ENCODE measurements around the gene AMZ1.
"Not testable (repeated sequence)": the region's sequence is repeated elsewhere in the genome, so short reads cannot be mapped to it uniquely, and the experiment has no call there.

The AMZ1 gene

DNA sequence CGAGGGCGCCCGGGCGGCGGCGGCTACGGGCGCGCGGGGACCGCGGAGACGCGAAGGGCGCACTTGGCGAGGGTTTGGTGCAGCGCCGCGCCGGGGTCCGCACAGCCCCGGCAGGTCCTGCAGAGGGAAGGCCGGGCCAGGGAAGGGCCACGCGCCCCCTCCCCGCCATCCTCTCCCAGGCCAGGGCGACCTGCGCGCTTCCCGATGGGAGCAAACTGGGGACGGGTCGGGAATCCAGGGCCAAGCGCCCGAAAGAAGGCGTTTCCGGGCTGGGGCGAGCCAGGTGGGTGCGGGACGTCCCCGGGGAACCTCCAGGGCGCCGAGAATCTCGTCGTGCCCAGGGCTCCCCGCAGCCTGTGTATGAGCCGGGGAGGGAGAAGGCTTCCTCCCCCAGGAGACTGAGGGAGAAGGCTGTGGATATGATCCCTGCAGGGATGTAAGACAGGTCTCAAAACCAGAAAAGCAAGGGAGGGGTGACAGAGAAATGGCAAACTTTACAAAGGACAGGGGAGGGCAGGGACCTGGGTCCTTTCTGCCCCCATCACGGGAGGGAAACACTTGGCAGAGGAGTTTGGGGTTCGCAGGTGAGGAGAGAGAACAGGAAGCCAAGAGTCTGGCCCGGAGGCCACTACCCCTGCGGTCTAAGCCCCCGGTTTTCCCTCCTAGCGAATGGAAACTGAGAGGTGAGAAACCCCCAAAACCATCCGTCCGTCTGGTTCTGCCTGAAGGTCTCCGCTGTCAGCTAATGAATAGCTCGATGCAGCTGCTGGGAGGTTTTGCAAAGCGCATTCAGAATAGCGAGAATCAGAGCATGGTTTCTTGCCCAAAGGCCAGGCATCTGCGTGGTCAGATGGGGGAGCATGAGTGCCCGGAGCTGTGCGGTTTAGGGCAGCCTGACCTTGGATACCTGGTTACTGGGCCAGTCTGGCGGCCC, 674 bp downstream of the AMZ1 start:
- TF ChIP-seq, protein P1, sequence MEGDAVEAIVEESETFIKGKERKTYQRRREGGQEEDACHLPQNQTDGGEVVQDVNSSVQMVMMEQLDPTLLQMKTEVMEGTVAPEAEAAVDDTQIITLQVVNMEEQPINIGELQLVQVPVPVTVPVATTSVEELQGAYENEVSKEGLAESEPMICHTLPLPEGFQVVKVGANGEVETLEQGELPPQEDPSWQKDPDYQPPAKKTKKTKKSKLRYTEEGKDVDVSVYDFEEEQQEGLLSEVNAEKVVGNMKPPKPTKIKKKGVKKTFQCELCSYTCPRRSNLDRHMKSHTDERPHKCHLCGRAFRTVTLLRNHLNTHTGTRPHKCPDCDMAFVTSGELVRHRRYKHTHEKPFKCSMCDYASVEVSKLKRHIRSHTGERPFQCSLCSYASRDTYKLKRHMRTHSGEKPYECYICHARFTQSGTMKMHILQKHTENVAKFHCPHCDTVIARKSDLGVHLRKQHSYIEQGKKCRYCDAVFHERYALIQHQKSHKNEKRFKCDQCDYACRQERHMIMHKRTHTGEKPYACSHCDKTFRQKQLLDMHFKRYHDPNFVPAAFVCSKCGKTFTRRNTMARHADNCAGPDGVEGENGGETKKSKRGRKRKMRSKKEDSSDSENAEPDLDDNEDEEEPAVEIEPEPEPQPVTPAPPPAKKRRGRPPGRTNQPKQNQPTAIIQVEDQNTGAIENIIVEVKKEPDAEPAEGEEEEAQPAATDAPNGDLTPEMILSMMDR (conservative IDR thresholded peaks at IDR 0.05; ENCODE audit: low read depth, low read length) = no peak
- peak; percentile 43 for DNase-seq (ENCODE audit: low read depth)
- H3K4me3 ChIP-seq (ENCODE audit: low read depth, low read length) = no peak overlapping the region

DNA sequence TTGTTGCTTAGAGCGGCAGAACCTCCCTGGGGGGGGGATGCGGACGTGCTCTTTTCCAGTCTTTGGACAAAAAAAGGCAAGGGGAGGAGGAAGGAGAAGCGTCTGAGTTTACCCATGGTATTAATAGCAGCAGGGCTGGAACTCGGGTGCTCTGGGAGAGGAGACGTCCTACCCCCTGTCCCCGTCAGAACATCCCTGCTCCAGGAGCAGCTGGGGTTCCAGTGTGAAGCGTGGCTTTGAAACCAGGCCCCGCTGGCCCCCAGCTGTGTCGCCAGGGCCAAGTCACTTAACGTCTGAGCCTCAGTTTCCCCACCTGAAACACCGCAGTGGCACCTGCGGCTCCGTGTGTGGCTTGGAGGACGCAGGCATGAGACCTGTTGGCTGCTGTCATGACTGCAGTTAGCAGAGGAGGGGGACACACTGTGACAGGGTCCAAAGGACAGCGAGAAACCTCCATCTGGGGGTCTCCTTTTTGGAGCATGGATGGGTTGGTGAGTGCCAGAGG, 1.4 kb downstream of the AMZ1 start:
- TF ChIP-seq, protein P1 (conservative IDR thresholded peaks at IDR 0.05; ENCODE audit: low read depth, low read length) = no peak

DNA sequence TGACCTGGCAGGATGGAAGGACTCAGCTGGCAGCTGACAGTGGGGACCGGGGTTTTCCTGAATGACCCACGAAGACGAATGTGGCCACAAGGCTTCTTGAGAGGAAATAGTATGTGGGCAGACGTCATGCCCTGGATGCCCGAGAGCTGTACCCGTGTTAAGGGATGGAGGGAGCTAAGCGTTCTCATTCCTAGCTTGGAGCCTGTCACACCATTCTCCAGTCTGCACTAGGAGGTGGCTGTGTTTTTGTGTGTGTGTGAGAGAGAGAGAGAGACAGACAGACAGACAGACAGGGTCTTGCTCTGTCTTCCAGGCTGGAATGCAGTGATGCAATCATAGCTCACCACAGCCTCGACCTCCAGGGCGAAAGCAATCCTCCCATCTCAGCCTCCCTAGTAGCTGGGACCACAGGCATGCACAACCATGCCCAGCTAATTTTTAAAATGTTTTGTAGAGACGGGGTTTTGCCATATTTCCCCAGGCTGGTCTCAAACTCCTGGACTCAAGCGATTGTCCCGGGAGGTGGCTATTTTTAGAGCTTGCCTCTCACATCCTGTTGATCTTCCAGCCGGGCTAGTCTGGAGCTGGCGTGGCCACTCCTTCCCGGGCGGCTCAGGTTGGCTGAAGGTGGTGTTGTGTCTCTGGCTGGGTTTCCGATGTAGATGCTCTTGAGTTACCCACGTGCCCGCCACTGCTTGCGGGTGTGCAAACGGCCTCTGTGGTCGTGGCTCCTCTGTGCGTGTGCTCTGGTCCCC, 2.1 kb downstream of the AMZ1 start:
- H3K4me3 ChIP-seq (ENCODE audit: low read depth, low read length) = no peak overlapping the region
- TF ChIP-seq, protein P1 (conservative IDR thresholded peaks at IDR 0.05; ENCODE audit: low read depth, low read length) = no peak
- DNase-seq (ENCODE audit: low read depth) = peak; percentile 81

More for the DNA sequence above, 1.4 kb downstream of the AMZ1 start:
- no peak for DNase-seq (ENCODE audit: low read depth)
- H3K4me3 ChIP-seq (ENCODE audit: low read depth, low read length) = no peak overlapping the region

DNA sequence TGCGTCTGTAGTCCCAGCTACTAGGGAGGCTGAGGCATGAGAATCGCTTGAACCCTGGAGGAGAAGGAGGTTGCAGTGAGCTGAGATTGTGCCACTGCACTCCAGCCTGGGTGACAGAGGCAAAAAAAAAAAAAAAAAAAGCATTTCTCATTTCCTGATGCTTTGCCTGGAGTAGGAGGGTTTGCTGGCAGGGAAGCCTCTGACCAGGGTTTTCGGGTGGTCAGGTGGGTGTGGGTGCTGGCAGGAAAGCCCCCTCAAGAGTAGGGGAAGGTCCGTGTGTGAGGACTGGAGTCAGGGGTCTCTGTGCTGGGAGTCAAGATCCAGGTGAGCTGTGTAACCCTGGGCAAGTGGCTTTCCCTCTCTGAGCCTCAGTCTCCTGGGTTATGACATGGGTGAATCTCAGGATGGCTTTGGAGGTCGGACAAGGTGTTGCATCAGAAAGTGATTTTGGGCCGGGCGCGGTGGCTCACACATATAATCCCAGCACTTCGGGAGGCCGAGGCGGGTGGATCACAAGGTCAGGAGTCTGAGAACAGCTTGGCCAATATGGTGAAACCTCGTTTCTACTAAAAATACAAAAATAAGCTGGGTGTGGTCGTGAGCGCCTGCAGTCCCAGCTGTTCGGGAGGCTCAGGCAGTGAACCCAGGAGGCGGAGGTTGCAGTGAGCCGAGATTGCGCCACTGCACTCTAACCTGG, 3.2 kb downstream of the AMZ1 start:
- no peak overlapping the region for H3K4me3 ChIP-seq (ENCODE audit: low read depth, low read length)
- TF ChIP-seq, protein P1 (conservative IDR thresholded peaks at IDR 0.05; ENCODE audit: low read depth, low read length) = no peak
- DNase-seq (ENCODE audit: low read depth) = no peak

DNA sequence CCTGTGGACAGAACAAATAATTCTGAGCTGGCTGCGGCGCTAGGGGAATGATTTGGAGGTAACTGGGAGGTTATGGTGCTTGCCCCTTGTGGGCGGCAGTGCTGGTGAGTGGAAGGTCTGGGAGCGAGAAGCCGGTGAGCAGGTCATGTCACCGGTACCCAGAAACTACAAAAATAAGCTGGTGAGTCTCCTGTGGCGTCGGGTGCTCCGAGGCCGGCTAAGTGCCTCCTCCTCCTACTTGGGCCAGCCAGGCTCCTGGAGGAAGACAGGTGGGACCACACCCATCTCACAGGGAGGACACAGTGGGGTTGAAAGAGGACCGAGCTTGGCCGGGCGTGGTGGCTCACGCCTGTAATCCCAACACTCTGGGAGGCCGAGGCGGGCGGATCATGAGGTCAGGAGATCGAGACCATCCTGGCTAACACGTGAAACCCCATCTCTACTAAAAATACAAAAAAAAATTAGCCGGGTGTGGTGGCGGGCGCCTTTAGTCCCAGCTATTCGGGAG, 4.0 kb downstream of the AMZ1 start:
- DNase-seq (ENCODE audit: low read depth); H3K4me3 ChIP-seq (ENCODE audit: low read depth, low read length): not testable (repeated sequence)

DNA sequence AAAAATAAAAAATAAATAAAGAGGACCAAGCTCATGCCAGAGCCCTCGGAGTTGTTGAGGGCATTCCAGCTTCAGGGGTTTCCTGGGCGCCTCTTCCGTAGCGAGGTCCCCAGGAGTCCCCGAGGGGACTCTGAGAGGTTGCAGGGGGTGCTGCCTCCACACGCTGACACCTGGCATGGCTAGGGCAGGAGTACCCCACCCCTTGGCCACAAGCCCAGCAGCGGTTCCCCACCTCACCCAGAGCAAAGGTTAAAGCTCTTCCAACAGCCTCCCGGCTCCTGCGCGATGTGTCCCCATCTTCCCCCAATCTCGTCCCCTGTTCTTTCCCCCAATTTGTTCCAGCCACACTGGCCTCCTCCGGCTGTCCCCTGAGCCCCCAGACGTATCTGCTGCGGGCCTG, 4.5 kb downstream of the AMZ1 start:
- no peak for DNase-seq (ENCODE audit: low read depth)
- no peak overlapping the region for H3K4me3 ChIP-seq (ENCODE audit: low read depth, low read length)
- TF ChIP-seq, protein P1 (conservative IDR thresholded peaks at IDR 0.05; ENCODE audit: low read depth, low read length) = no peak

DNA sequence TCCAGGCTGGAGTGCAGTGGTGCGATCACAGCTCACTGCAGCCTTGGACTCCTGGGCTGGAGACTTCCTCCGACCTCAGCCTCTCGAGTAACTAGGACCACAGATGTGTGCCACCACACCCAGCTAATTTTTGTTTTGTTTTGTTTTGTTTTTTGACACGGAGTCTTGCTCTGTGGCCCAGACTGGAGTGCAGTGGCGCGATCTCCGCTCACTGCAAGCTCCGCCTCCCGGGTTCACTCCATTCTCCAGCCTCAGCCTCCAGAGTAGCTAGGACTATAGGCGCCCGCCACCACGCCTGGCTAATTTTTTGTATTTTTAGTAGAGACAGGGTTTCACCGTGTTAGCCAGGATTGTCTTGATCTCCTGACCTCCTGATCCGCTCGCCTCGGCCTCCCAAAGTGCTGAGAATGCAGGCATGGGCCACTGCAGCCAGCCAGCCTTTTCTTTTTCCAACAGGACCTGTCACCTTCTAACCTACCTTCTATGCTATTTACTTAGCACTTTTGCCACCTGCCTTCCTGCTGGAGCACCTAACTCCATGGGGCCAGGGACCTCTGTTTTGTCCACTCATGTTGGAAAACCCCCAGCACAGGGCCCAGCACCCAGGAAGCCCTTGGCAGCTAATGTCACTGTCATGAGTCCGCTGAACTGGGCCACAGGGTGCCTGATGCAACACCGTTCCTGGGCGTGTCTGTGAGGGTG, 5.6 kb downstream of the AMZ1 start:
- not testable (repeated sequence) for H3K4me3 ChIP-seq (ENCODE audit: low read depth, low read length); DNase-seq (ENCODE audit: low read depth)

DNA sequence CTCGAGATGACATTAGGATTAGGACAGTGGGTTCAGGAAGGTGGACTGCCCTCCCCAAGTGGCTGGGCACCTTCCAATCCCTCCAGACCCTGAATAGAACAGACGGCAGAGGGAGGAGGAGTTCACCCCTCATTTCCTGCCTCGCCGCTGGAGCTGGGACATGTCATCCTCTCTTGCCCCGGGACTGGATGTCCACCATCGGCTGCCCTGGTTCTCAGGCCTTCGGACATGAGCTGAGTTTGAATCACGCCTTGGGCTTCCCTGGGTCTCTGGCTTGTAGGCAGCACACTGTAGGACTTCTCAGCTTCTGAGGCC, 6.1 kb downstream of the AMZ1 start:
- not testable (repeated sequence) for DNase-seq (ENCODE audit: low read depth); H3K4me3 ChIP-seq (ENCODE audit: low read depth, low read length)
